D721Med (cell line): ENCODE results near the gene NFKBIB.
"Not testable (repeated sequence)": the region's sequence is repeated elsewhere in the genome, so short reads cannot be mapped to it uniquely, and the experiment has no call there.

ENCODE experiments used
- DNase-seq: peaks from one replicate; pipeline ENCODE4 v3.0.0; 2011; ENCODE audit warnings: low spot score; ENCODE audit not compliant: insufficient read length
- FAIRE-seq: peaks from 2 replicates; lab custom pipeline; 2011; peaks lifted over from hg19 to GRCh38; lab: Jason Lieb, UNC
- CTCF ChIP-seq: IDR thresholded peaks from 2 replicates; pipeline ENCODE4 v1.5.1; 2012; ENCODE audit warnings: mild to moderate bottlenecking, control low read depth; ENCODE audit not compliant: insufficient read depth; ENCODE audit errors: missing control alignments

The NFKBIB gene

GRCh38 chr19:38856813-38857212, 43.0 kb upstream of the NFKBIB start:
- FAIRE-seq = no peak
- TF ChIP-seq CTCF = no peak
- no peak for DNase-seq

DNA sequence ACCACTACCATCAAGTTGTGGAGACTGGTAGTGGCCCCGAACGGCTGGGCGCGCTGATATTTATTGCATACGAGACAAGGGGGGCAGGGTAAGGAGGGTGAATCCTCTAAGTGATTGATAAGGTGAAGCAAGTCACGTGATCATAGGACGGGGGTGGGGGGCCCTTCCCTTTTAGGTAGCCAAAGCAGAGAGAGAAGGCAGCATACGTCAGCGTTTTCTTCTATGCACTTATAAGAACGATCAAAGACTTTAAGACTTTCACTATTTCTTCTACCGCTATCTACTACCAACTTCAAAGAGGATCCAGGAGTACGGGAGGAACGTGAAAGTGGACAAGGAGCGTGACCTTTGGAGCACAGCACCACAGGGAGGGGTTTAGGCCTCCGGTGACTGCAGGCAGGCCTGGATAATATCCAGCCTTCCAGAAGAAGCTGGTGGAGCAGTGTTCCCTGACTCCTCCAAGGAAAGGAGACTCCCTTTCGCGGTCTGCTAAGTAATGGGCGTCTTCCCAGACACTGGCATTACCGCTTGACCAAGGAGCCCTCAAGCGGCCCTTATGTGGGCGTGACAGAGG, 40.1 kb upstream of the NFKBIB start:
- not testable (repeated sequence) for DNase-seq, FAIRE-seq

GRCh38 chr19:38861368-38861767, 38.4 kb upstream of the NFKBIB start:
- no peak for FAIRE-seq
- TF ChIP-seq CTCF = no peak
- DNase-seq = no peak

DNA sequence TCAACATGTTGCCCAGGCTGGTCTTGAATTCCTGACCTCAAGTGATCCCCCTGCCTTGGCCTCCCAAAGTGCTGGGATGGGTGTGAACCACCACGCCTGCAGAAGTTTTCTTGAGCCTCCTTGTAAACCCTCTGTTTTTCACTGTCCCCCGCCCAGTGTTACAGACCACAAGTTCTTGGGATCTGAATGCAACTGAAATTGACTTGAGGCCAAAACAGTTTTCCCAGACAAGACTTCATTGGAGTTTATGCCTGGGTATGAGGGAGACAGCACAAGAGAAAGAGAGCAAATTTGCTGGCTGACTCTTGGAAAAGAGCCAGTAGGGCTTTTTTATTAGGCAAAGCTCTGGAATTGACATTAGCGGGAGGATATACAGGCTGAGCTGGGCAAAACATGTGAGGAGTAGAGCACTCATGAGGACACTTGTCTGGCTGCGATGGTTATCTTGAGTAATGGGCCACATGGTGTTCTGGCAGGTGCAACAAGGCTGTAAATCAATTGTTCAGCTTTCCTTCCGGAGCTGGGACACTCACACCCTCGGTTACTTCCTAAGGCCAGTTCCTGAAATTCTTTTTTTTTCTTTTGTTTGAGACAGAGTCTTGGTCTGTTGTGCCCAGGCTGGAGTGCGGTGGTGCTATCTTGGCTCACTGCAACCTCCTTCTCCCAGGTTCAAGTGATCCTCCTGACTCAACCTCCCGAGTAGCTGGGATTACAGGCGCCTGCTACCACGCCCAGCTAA, 37.3 kb upstream of the NFKBIB start:
- DNase-seq (no peak), FAIRE-seq (no peak)
- TF ChIP-seq CTCF = no peak

DNA sequence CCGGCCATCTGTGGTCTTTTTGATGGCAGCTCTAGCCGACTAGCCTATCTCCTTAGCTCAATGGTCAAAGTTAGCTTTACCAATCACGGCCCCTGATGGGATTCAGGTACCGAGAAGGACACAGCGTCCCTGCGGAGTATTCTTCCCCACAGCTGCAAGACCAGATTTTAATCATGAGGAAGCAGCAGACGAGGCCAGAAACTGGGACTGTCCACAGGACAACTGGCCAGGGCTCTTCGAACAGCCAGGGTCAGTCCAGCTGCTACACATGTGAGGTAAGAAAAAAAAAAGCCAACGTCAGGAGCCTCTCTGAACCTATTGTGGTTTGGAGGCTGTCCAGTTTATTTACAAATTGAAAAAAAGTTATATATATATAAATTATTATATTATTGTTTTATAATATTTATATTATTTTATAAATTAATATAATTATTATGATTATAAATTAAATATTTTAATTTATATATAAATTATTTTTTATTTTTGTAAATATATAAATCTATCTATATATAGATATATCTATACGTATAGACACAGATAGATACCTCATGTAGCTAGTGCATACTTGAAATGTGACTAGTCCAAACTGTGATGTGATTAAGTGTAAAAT, 32.5 kb upstream of the NFKBIB start:
- no peak for TF ChIP-seq CTCF
- DNase-seq (no peak), FAIRE-seq (no peak)

DNA sequence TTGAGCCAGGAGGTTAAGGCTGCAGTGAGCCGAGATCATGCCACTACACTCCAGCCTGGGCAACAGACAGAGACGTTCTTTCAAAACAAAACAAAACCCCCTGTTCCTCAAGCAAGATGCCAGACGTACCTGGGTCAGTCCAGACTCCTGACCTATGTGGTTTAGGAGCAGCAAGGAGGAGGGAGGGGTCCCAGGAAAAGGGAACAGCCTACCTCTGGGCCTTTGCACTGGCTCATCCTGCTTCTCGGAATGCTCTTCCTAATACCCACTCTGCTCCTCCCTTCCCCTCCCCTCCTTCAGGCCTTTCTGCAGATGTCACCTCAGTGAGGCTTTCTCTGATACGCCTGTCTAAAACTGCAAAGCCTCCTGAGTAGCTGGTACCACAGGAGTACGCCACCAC, 31.2 kb upstream of the NFKBIB start:
- no peak for FAIRE-seq
- DNase-seq = no peak
- no peak for TF ChIP-seq CTCF

DNA sequence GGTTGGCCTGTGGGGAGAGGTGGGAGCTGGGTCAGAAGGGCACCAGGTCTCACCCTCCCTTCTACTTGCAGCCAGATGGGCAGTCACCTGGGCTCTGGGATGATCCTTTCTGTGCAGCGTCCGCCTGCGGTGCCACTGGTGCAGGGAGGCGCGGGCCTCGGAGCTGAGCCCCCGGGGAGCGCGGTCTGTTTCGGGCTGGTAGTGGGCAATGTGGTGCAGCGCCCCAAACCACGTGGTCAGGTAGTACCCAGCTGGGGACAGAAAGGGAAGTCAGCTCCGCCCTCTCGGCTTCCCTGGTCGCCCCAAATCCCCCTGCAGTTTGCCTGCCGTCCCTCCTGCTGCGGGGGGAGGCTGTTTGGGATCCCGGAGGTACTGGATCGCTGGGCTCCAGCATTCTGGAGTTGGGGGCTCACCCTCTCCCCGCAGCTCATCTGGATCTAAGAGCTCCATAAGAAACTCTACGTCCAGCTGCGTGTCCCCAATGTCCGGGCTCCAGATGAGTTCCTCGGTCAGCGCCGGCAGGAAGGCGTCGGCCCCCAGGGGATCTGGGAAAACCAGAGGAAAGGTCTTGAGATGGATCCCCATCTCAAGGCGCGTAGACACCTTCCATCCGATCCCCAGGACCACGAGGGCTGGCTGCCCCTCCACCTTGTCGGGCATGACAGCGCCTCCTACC, 30.5 kb upstream of the NFKBIB start:
- DNase-seq (no peak), FAIRE-seq (no peak)
- no peak for TF ChIP-seq CTCF
